ENCODE measurements around the gene UNKL. TPM values are rescaled to one million over a fixed set of nuclear protein-coding genes. Genes with fewer than 3 reads are reported as not detected.

UNKL gene
- total RNA-seq, 1 donor from 2014 or later, result 13.4 TPM

GRCh38 chr16:1323296-1324239, 90.9 kb downstream of the UNKL start:
- Histone ChIP-seq H3K27me3 (ENCODE audit: low read depth) (no peaks in the 10 kb centered on the region), H3K4me3 (no peak overlapping the region)
- no peak for TF ChIP-seq CTCF (IDR thresholded peaks at IDR 0.05; ENCODE audit: borderline replicate concordance)

GRCh38 chr16:1322407-1322806, 92.1 kb downstream of the UNKL start:
- Histone ChIP-seq H3K4me1 (peaks cover 23% of the 10 kb centered on the region), H3K27me3 (ENCODE audit: low read depth) (no peaks in the 10 kb centered on the region), H3K9me3 (replicated peaks) (no peaks in the 10 kb centered on the region), H3K27ac (replicated peaks) (no peak overlapping the region), H3K4me3 (no peak overlapping the region), H3K36me3 (peaks cover 81% of the 10 kb centered on the region)
- intact Hi-C loops (cut with micrococcal nuclease), result no loop called here
- no peak for TF ChIP-seq CTCF (IDR thresholded peaks at IDR 0.05; ENCODE audit: borderline replicate concordance)
- no peak for DNase-seq

More at GRCh38 chr16:1323296-1324239, 90.9 kb downstream of the UNKL start:
- H3K9me3 ChIP-seq (replicated peaks), result no peaks in the 10 kb centered on the region
- DNase-seq, result no peak
- intact Hi-C loops (cut with micrococcal nuclease), result no loop called here
- H3K4me1 ChIP-seq, result peaks cover 25% of the 10 kb centered on the region
- peaks cover 69% of the 10 kb centered on the region for H3K36me3 ChIP-seq
- no peak overlapping the region for H3K27ac ChIP-seq (replicated peaks)

GRCh38 chr16:1320658-1321240, 93.8 kb downstream of the UNKL start:
- Histone ChIP-seq H3K4me1 (peaks cover 6% of the 10 kb centered on the region), H3K4me3 (no peak overlapping the region), H3K27me3 (ENCODE audit: low read depth) (no peaks in the 10 kb centered on the region), H3K36me3 (peaks cover 97% of the 10 kb centered on the region), H3K9me3 (replicated peaks) (no peaks in the 10 kb centered on the region), H3K27ac (replicated peaks) (no peak overlapping the region)
- intact Hi-C loops (cut with micrococcal nuclease), result no loop called here
- DNase-seq, result no peak
- TF ChIP-seq CTCF (IDR thresholded peaks at IDR 0.05; ENCODE audit: borderline replicate concordance), result no peak

- no peak for TF ChIP-seq CTCF (IDR thresholded peaks at IDR 0.05; ENCODE audit: borderline replicate concordance)
- Histone ChIP-seq H3K27ac (replicated peaks) (no peak overlapping the region), H3K9me3 (replicated peaks) (no peaks in the 10 kb centered on the region), H3K27me3 (ENCODE audit: low read depth) (no peaks in the 10 kb centered on the region), H3K4me1 (no peaks in the 10 kb centered on the region), H3K4me3 (no peak overlapping the region), H3K36me3 (peaks cover 97% of the 10 kb centered on the region)
- intact Hi-C loops (cut with micrococcal nuclease), result no loop called here
- DNase-seq, result no peak
Observed at GRCh38 chr16:1320097-1320496, 94.4 kb downstream of the UNKL start.

GRCh38 chr16:1319041-1319440, 95.5 kb downstream of the UNKL start:
- no peaks in the 10 kb centered on the region for H3K27me3 ChIP-seq (ENCODE audit: low read depth)
- H3K36me3 ChIP-seq, result peaks cover 97% of the 10 kb centered on the region
- intact Hi-C loops (cut with micrococcal nuclease), result no loop called here
- peaks cover 10% of the 10 kb centered on the region for H3K4me1 ChIP-seq
- H3K4me3 ChIP-seq, result no peak overlapping the region
- no peak for TF ChIP-seq CTCF (IDR thresholded peaks at IDR 0.05; ENCODE audit: borderline replicate concordance)
- no peak for DNase-seq
- no peak overlapping the region for H3K27ac ChIP-seq (replicated peaks)
- H3K9me3 ChIP-seq (replicated peaks), result no peaks in the 10 kb centered on the region

Measured in left ventricle myocardium inferior (tissue), 1 donor.